ENCODE data around the gene USP33.
"Not testable (repeated sequence)": the region's sequence is repeated elsewhere in the genome, so short reads cannot be mapped to it uniquely, and the experiment has no call there.

Gene USP33
- 92.1 reads per million, percentile 81 among the genes with 10 or more reads in this experiment for total RNA-seq

DNA sequence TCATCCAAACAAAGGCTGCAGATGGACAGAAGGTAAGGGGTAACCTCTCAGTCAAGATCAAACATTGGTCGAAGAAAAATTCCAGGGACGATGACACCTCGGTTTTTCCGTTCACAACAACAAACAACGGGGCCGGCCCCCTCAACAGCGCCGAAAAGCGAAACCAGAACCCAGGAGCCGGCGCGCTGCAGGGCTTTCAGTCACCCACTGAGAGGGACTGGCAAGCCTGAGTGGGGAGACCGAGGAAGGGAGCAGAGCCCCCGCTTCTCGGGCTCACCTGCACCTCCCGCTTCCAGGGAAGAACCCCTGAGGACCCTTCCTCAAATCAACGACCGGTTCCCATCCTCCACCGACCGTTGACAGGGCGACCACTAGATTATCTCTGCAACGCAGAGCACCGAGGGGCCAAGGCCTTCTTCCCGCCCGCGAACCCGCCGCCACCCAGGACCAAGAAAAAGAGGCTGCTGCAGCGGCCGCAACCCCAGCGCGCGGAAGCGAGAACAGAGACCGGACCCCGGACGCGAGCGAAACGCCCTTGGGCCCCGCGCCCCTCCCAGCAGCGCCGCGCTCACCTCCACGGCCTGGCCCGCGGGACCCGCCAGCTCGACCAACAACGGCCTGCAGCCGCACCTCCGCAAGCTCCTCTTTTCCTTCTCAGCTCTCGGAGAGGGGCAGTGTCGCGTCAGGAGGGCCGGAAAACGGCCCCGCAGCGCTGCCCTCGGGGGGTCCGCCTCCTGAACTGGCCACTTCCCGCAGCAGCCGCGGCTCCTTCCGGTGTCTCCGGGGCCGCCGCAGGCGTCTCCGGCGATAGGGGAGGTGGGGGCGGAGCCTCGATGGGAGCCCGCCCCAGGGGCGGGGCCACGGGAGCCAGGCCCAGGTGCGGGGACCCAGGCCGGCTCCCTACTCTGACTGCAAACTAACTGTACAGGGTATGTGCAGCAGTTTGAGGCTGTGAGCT is at the start of gene USP33:
TSS of gene USP33 (minus strand) at position 782 of the 958 bp plus-strand sequence. CDS start 18,155 bp downstream, outside the sequence.
- peak; percentile 85 for DNase-seq

DNA sequence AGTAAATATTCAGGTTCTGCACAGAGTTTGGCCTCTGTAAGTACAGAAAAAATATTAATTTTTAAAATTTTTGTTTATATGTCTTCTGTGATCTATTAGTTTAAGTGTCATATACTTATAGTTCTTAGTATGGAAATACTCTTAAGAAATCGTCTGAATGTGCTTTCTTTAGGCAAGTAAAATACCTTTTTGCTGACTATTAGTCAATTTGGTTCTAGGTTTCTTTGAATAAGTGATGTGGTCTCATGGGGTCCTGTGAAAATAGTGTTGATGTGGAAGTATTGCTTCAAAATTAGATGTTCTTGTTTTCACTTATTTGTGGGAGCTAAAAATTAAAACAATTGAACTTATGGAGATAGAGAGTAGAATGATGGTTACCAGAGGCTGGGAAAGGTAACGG is 43.7 kb upstream of the USP33 start:
- DNase-seq = no peak

DNA sequence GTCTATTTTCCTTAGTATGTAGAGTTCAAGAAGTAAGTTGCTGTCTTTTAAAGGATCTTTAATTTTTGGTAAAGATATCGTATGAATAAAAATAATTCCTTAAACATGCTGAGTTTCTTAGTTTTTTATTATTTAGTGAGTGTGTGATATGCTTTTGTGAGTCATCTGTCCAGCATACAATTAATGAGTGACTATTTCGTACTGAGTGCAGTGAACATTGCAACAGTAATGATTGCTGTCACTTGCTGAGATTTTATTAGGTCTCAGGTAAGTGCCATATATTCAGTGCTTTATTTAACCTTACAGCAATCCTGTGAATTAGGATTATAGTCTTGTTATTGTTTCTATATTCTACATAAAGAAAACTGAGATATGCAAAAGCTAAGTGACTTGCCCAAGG is 42.4 kb upstream of the USP33 start:
- no peak for DNase-seq

DNA sequence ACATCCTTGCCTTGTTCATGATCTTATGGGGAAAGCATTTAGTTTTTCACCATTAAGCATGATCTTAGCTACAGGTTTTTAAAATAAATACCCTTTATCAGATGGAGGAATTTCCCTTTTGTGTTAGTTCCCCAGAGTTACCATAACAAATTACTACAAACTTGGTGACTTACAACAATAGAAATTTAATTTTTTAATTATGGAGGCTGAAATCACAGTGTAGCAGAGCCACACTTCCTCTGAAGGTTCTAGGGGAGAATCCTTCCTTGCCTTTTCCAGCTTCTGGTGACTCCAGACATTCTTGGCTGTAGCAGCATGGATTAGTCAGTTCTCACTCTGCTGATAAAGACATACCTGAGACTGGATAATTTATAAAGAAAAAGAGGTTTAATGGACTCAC is 38.3 kb upstream of the USP33 start:
- no peak for DNase-seq

DNA sequence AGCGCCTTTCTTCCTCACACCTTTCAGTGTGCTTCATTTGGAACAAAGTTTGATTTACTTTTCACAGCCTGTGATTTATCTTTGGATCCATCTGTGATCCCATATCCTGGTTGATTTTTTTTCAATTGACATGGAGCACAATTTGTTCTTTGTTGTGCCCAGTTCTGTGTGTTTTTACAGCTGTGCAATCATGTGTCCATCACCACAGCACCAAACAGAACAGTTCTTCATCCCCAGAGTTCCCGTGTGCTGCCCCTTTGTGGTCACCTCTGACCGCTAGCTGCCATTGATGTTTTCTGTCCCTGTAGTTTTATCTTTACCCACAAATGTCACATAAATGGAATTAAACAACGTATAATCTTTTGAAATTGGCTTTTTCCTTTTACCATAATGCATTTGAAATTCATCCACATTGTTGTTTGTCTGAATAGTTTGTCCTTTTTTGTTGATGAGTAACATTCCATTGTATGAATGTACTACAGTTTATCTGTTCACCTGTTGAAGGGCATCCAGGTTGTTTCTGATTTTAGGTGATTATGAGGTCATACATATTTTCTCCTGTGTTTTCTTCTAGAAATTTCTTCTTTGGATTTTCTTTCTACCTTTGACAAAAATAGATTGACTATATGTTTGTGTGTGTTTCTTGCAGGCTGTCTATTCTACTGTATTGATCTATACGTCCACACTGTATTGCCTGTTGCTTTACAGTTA is 37.2 kb upstream of the USP33 start:
- DNase-seq = no peak

DNA sequence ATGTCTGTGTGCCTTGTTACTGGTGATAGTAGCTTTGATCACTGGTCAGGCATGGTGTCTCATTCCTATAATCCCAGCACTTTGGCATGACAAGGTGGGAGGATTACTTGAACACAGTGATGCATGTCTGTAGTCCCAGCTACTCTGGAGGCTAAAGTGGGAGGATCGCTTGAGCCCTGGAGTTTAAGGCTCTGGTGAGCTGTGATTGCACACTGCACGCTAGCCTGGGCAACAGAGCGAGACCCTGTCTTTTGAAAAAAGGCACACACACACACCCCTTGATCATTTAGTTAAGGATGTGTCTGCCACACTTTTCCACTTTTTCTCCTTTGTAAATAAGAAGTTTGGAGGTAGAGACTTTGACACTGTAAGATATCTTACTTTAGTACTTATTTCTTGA is 34.9 kb upstream of the USP33 start:
- DNase-seq = no peak

DNA sequence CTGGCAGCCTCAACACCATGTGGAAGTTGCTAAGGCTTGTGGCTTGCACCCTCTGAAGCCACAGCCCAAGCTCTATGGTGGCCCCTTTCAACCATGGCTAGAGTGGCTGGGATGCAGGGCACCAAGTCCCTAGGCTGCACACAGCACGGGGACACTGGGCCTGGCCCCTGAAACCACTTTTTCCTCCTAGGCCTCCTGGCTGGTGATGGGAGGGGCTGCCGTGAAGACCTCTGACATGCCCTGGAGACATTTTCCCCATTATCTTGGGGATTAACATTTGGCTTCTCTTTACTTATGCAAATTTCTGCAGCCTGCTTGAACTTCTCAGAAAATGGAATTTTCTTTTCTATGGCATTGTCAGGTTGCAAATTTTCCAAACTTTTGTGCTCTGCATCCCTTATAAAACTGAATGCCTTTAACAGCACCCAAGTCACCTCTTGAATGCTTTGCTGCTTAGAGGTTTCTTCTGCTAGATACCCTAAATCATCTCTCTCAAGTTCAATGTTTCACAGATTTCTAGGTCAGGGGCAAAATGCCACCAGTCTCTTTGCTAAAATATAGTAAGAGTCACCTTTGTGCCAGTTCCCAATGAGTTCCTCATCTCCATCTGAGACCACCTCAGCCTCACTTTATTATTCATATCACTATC is 26.6 kb upstream of the USP33 start:
- DNase-seq = not testable (repeated sequence)

DNA sequence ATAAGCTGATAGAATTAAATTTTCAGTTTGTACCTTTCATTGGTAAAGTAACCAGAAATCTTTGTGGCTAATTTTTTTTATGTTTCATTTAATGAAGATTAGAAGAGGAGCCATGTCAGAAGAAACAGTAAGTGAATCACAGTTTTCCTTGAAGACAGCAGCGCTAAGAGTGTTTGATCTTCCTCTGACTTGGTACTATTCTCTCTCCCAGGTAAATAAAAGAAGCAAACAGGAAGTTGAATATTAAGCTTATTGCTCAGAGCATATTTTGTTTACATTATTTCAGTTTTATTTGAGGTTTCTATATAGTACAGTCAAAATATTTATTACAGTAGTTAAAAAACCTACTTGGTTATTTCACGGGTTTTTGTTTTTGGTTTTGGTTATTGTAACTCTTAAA is 23.5 kb upstream of the USP33 start:
- no peak for DNase-seq

DNA sequence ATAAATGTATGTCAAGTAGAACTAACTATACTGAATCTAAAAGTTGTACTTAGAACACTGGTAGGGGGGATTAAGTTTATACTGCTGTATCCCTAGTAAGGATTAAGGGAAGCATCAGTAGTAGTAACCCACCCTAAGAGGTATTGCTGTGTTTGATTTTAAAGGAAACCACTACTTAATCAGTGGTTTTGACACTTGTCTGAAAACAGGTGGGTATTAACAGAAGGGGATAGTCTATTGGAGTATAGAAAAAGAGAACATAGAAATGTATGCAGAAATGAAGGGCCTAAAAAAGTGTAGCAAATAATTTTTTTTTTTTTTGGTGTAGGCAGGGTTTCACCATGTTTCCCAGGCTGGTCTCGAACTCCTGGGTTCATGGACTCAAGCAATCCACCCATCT is 22.0 kb upstream of the USP33 start:
- DNase-seq = no peak

DNA sequence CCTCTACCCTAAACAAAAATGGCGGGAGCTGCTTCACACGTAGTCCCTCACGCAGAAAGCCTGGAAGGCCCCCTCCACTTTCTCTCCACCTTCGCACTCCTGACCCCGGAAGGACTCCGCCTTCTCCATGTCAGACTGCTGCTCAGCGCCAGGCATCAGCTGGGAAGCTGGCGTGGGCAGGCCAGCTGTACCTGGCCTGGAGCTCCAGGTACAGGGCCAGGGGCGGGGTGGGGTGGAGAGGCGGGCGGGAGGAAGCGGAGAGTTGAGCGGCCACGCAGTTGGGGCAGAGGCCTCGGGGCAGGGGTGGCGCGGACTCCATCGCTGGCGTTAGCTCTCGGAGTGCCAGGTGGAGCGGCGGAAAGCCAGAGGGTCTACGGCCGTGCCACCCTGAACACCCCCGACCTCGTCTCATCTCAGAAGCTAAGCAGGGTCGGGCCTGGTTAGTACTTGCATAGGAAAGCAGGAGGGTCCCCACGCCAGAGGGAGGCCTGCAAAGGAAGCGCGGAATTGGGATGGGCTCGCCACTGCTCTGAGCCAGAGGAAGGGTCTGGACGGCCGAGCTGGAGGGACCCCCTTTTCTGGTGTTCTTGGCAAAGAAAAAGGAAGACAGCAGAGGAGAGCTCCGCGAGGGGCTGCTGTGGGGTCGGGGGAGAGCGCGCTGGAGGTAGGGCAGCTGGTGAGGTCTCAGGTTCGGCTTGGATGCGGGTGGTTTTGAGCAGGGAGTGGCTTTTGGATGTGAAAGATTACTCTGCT is 20.1 kb upstream of the USP33 start, which contains the start of gene MIGA1:
TSS of gene MIGA1 (plus strand) at position 121 of the 753 bp plus-strand sequence. CDS start 3,604 bp downstream, outside the sequence.
- peak; percentile 89 for DNase-seq

DNA sequence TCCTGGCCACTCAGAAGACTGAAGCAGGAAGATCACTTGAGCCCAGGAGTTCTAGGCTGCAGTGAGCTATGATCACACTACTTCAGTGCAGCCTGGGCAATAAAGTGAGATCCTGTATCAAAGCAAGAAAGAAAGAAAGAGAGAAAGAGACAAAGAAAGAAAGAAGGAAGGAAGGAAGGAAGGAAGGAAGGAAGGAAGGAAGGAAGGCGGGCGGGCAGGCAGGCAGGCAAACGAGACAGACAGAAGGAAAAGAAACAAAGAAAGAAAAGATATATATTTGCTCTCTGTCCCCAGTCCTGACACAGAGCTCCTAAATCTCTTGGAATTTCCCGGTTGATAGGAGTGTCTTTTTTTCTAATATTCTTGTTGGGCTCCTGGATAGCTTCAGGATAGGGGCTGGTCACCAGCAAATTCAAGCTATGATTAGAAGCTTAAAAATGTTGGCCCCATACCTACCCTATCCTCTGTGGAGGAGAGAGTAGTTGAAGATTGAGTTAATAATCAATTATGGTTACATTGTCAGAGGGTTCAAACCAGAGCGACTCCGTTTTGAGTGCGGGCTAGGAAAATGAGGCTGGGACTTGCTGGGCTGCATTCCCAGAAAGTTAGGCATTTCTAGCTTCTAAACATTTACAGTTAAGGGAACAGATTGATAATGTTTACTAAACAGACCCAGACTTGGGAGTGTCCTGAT is 16.5 kb upstream of the USP33 start:
- DNase-seq = no peak

DNA sequence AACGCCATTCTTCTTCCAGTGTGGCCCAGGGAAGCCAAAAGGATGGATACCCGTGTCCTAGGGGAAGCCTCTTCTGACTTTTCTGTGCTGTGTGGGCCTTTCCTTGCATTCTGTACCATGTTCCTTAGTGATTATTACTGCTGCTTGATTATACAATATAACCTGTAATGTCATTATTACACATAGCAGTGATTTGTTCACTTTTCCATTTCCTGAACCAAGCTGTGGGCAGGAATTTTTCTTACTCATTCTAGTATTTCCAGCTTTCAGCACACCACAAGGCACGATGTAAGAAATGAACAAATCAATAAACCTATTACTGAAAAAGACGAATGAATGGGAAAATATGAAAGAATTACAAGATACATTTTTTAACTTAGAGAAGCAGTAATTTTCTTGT is 8.4 kb upstream of the USP33 start:
- DNase-seq = no peak

DNA sequence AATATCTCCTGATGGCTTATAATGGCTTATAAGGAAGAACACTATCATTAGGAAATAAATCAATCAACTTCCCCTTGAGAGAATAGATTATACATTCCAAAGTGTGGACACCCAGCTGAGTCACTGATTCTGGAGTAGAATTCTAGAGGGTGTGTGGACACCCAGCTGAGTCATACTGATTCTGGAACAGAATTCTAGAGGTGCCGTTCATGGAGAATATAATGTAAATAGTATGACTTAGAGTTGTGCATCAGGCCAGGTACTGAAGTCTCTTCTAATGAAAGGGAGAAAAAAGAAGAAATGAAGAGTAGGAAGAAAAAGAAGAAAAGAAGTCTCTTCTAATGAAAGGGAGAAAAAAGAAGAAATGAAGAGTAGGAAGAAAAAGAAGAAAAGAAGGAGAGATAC is 2.4 kb upstream of the USP33 start:
- no peak for DNase-seq

DNA sequence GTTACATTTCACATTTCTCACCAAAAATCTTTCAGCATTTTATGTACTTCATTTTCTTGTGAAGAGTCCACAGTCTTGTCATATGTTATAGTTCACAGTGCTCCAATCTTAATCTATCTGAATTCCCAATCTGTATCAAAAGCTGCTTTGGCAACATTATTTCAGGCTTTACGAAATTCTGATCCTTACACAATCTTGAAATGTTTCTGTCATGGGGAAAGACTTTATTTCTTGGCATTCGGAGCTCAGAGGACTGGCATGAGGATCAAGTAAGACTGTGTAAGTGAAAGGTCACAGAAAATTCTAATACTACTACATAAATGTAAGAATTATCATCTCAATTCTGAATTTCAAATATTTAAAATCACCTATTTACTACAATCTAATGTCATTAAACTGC is 2.0 kb downstream of the USP33 start:
- DNase-seq = no peak

DNA sequence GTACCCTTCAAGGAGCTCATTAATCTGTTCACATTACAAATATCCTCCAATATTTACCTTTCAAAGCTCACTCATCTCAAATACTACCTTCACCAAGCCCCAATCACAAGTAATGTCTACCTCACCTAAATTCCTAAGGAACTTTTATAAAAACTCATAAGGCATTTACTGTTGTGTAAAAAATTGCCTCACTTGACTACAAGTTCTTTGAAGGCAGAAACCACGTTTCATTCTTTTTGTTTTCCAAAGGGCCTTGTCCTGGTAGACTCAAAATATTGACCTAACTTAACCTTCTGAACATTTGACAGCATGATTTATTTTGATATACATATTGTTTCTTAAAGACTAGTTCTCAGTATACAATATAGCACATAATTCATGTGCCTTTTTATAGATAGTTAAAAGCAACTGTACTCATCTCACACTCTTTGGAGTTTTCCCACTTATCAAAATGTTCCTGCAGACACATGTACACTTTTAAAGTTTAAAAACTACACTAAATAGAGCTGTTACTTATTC is 2.5 kb downstream of the USP33 start:
- DNase-seq = no peak

DNA sequence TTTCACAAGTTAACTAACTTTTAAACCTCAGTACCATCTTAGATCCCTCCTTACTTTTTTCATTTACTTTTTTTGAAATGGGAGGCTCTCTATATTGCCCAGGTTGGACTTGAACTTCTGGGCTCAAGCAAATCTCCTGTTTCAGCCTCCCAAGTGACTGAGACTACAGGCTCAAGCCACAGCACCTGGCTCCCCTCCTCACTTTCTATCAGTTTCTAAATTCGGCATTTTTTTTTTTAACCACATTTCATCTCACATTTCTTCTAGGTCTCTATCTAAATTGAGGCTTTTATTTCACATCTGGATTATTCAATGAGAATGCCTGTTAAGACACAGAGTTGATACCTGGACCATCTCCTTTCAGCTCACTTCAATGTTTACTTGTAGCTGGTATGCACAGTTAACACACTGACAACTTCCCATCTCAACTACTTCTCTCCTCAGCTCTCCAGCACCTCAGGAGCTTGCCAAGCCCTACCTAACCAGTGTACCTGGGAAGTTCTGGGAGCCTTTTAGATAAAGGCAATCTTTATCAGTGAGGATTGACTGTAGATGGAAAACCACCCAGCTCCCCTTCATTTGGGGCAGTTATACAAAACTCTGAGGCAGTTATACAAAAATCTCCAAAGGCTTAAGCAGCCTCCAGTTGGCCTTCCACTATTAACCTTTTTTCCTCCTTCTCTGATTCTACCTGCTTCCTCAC is 3.4 kb downstream of the USP33 start:
- DNase-seq = no peak

DNA sequence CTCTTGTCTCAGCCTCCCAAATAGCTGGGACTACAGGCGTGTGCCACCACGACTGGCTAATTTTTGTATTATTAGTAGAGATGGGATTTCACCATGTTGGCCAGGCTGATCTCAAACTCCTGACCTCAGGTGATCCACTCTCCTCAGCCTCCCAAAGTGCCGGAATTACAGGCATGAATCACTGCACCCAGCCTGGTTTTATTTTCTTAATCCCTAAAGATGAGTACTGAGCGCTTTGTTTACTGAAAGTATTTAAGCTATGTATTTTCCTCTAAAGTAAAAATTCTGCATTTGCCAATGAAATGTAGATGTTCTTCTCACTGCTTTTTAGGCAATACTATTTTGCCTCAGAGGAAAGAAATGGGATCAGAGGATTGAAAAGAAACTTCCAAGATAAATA is 10.2 kb downstream of the USP33 start:
- DNase-seq = not testable (repeated sequence)

DNA sequence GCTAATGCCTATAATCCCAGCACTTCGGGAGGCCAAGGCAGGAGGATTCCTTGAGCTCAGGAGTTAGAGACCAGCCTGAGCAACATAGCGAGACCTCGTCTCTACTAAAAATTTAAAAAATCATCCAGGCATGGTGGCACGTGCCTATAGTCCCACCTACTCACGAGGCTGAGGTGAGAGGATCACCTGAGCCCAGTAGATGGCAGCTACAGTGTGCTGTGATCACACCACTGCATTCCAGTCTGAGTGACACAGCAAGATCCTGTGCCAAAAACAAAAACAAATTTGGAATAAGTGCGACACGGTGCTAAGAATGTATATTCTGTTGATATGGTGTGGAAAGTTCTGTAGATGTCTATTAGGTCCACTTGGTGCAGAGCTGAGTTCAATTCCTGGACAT is 15.1 kb downstream of the USP33 start:
- DNase-seq = no peak

DNA sequence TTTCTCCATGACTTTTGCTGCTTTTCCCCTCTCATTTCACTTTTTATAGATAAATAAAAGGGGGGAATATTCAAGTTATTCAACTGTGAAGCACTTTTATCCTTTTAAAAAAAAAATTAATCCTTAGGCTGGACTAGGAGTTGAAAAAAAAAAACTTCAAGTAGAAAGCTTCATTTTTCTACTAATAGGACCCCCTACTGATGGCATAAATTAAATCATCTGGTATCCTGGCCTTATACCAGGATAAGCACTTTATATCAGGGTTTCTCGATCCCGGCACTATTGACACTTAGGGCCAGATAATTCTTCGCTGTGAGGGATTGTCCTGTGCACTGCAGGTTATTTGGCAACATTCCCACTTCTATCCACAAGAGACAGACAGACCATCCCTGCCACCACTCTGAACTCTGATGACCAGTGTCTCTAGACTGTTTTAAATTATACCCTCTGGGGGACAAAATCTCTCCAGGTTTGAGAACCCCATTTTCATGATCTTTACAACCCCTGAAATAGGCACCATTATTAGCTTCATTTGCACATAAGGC is 17.6 kb downstream of the USP33 start:
- DNase-seq = no peak

DNA sequence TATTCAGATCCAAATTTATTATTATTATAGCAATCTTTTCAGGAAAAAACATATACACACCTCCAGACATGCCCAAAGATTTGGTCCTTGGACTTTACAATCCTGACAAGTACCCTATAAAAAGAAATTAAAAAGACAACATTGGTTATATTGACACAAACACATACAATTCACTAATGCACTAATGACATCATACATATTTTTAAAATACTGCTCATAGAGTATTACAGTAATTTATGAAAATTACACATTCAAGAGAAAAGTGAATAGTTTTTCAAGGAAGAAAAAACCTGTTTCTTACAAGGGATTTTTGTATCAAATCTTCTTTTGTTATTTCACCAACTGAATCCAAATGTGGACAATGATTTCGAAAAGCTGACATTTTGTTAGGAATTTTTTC is 18.3 kb downstream of the USP33 start:
- DNase-seq = no peak

DNA sequence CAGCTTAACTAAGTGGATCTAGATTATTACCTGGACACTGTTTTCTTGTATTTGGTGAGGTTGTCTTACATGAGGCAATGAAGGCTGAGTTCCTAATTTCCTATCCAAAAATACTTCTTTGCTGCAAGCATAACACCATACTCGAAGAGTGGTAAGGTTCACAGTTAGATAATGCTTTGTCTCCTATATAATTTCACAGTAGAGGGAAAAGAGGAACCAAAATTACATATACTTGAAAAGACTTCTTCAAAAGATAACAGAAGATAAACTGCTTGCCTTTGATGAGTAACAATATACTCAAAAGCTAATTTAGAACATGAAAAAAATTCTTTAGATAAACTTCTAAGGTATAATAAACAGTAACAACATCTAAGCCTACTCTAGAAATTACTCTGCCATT is 20.4 kb downstream of the USP33 start:
- no peak for DNase-seq

All from effector CD4-positive, alpha-beta T cell (primary cell).